HG02870 (cell line): ENCODE results near the gene ABLIM2.
"Not testable (repeated sequence)": the region's sequence is repeated elsewhere in the genome, so short reads cannot be mapped to it uniquely, and the experiment has no call there.

Experiments
- ATAC-seq: cut with Tn5 transposase; IDR thresholded peaks from one replicate; pipeline ENCODE4 v1.9.1; 2021; ENCODE audit warnings: mild to moderate bottlenecking, moderate library complexity; ENCODE audit not compliant: unreplicated experiment

The ABLIM2 gene

GRCh38 chr4:7947927-7948326 is 210.7 kb downstream of the ABLIM2 start:
- ATAC-seq: no peak

- no peak for ATAC-seq
Measured at GRCh38 chr4:7945709-7946380, 212.8 kb downstream of the ABLIM2 start.

- no peak for ATAC-seq
Measured at GRCh38 chr4:7944599-7945220, 213.9 kb downstream of the ABLIM2 start.

GRCh38 chr4:7943688-7944087 is 214.9 kb downstream of the ABLIM2 start:
- ATAC-seq: not testable (repeated sequence)

GRCh38 chr4:7943211-7943610 is 215.4 kb downstream of the ABLIM2 start:
- no peak for ATAC-seq

- no peak for ATAC-seq
Measured at GRCh38 chr4:7941965-7942496, 216.6 kb downstream of the ABLIM2 start.

- ATAC-seq: no peak
Measured at GRCh38 chr4:7941111-7941964, 217.3 kb downstream of the ABLIM2 start.

GRCh38 chr4:7939377-7940108 is 219.1 kb downstream of the ABLIM2 start, which contains the start of gene AFAP1:
AFAP1 (minus strand) TSS chr4:7939861; CDS start chr4:7872078, 67,783 bp downstream.
- ATAC-seq: peak; percentile 91

- ATAC-seq: no peak
Measured at GRCh38 chr4:7938609-7939376, 219.8 kb downstream of the ABLIM2 start.

GRCh38 chr4:7938266-7938608 is 220.4 kb downstream of the ABLIM2 start:
- no peak for ATAC-seq

- ATAC-seq: no peak
Measured at GRCh38 chr4:7937006-7937405, 221.6 kb downstream of the ABLIM2 start.

- no peak for ATAC-seq
Measured at GRCh38 chr4:7933651-7934510, 224.7 kb downstream of the ABLIM2 start.

GRCh38 chr4:7932287-7932686 is 226.3 kb downstream of the ABLIM2 start:
- ATAC-seq: no peak

GRCh38 chr4:7929118-7929951 is 229.3 kb downstream of the ABLIM2 start:
- ATAC-seq: no peak

- no peak for ATAC-seq
Measured at GRCh38 chr4:7928711-7929110, 229.9 kb downstream of the ABLIM2 start.

- no peak for ATAC-seq
Measured at GRCh38 chr4:7926822-7927221, 231.8 kb downstream of the ABLIM2 start.

- ATAC-seq: no peak
Measured at GRCh38 chr4:7924570-7924969, 234.0 kb downstream of the ABLIM2 start.

GRCh38 chr4:7924163-7924562 is 234.4 kb downstream of the ABLIM2 start:
- no peak for ATAC-seq
